Spinal cord (tissue), 10 donors: ENCODE results near the gene CTIF. TPM values are rescaled to one million over a fixed set of nuclear protein-coding genes. Genes with fewer than 3 reads are reported as not detected.

Source experiments
- DNase-seq, 6 donors: peaks; one replicate each; pipeline versions ENCODE4 v3.0.0 to v3.0.0-alpha.2; 2013 to 2015; ENCODE audit warnings: low spot score in 6 of 6, low read depth in 4 of 6
- H3K27ac ChIP-seq: one replicate; pipeline ENCODE4 v1.5.1; 2013; ENCODE audit warnings: low read depth, low read length, control low read depth
- H3K27me3 ChIP-seq: one replicate; pipeline ENCODE4 v1.6.1; 2013; ENCODE audit warnings: low read length; ENCODE audit not compliant: control insufficient read depth, insufficient read depth
- H3K36me3 ChIP-seq: one replicate; pipeline ENCODE4 v1.6.1; 2013; ENCODE audit warnings: low read length; ENCODE audit not compliant: control insufficient read depth, insufficient read depth
- H3K4me1 ChIP-seq: one replicate; pipeline ENCODE4 v1.6.1; 2013; ENCODE audit warnings: low read length; ENCODE audit not compliant: control insufficient read depth, insufficient read depth
- H3K4me3 ChIP-seq: one replicate; pipeline ENCODE4 v1.5.1; 2013; ENCODE audit warnings: low read depth, low read length, control low read depth
- H3K9me3 ChIP-seq: one replicate; pipeline ENCODE4 v1.6.1; 2013; ENCODE audit warnings: low read length; ENCODE audit not compliant: control insufficient read depth, insufficient read depth
- WGBS: methylation state at CpG from one replicate; pipeline ENCODE4 v1.1.5; 2013; ENCODE audit warnings: missing lambda C conversion rate; ENCODE audit not compliant: insufficient coverage; 5-methylcytosine and 5-hydroxymethylcytosine counted together
- polyA plus RNA-seq, 2 donors: library from polyadenylated mRNA; unstranded; fragments of 120-200 nt; gene quantifications; one replicate each; pipeline ENCODE4 v1.2.1, GENCODE V29; 2013; ENCODE audit not compliant: insufficient read length in 2 of 2
- total RNA-seq, 2 donors: library from RNA; depleted of rRNA in 1 of 2; stranded (reverse); fragments of 120-200 nt in 1 of 2; fragments of >200 nt in 1 of 2; gene quantifications; one replicate each; pipeline versions ENCODE4 v1.2.3 to v1.2.4, GENCODE V29; 2013 to 2014
- donor health status: healthy.

Gene CTIF
- total and polyA plus RNA-seq, 4 donors: 32.5 to 106 (median 72.6) TPM

DNA sequence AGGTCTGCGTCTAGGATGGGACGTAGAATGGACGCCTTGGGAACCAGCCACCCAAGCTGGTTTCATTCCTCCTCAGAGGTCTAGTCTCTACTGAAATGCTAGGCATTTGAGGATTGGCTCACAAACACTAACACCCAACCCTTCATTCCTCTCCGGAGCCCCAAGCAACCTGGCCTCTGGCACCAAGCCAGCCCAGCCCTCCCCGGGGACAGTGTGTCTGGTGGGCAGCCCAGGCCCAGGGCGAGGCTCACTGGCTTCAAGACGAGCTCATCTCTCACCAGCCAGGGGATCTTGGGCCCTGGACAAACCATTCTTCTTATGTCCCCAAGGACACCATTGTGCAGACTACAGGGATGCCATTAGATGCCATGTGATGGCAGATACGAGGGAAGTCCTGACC lies 182.5 kb downstream of the CTIF start:
- WGBS: 49% methylated on average over 7 of the region's 8 CpGs
- H3K4me1 ChIP-seq: peaks cover 33% of the 10 kb centered on the region
- H3K9me3 ChIP-seq: no peaks in the 10 kb centered on the region
- H3K27me3 ChIP-seq: no peaks in the 10 kb centered on the region
- no peak overlapping the region for H3K4me3 ChIP-seq
- no peak for DNase-seq
- H3K27ac ChIP-seq: no peak overlapping the region
- H3K36me3 ChIP-seq: peaks cover 24% of the 10 kb centered on the region

DNA sequence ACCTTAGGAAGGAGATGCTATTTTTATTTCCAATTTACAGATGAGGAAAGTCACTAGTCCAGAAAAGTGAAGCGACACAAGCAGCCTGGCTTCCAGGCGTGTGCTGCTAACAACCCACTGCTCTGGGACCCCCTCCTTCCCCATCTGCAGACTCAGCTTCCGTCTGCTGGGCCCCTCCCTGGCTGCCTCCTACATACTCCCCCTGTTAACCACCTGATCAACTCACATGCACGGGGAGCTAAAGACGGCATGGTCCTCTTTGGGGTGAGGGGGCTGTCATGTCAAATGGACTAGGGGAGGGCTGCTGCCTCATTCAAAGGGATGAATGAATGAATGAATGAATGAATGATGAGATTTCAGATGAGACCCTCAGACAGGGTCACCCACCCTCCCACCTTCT lies 184.2 kb downstream of the CTIF start:
- no peaks in the 10 kb centered on the region for H3K27me3 ChIP-seq
- H3K4me1 ChIP-seq: peaks cover 26% of the 10 kb centered on the region
- H3K27ac ChIP-seq: no peak overlapping the region
- WGBS: 100% methylated on average over 2 of the region's 5 CpGs
- peaks cover 24% of the 10 kb centered on the region for H3K36me3 ChIP-seq
- no peak for DNase-seq
- H3K4me3 ChIP-seq: no peak overlapping the region
- no peaks in the 10 kb centered on the region for H3K9me3 ChIP-seq

GRCh38 chr18:48723837-48724236 lies 185.0 kb downstream of the CTIF start:
- DNase-seq: peak in 1 of 6 donors; percentile 52

GRCh38 chr18:48724442-48724841 lies 185.6 kb downstream of the CTIF start:
- no peak for DNase-seq
- Histone ChIP-seq H3K4me3 (no peak overlapping the region), H3K27ac (no peak overlapping the region), H3K36me3 (peaks cover 21% of the 10 kb centered on the region), H3K9me3 (no peaks in the 10 kb centered on the region), H3K4me1 (peaks cover 29% of the 10 kb centered on the region), H3K27me3 (no peaks in the 10 kb centered on the region)
- WGBS: 88% methylated on average over 2 of the region's 4 CpGs

More at GRCh38 chr18:48723837-48724236, 185.0 kb downstream of the CTIF start:
- Histone ChIP-seq H3K4me1 (peaks cover 29% of the 10 kb centered on the region), H3K36me3 (peaks cover 21% of the 10 kb centered on the region), H3K4me3 (no peak overlapping the region), H3K27me3 (no peaks in the 10 kb centered on the region), H3K27ac (no peak overlapping the region), H3K9me3 (no peaks in the 10 kb centered on the region)
- 100% methylated on average over 2 of the region's 2 CpGs for WGBS

GRCh38 chr18:48724939-48725338 lies 186.1 kb downstream of the CTIF start:
- H3K36me3 ChIP-seq: peaks cover 22% of the 10 kb centered on the region
- DNase-seq: no peak
- no peaks in the 10 kb centered on the region for H3K27me3 ChIP-seq
- H3K4me3 ChIP-seq: no peak overlapping the region
- peaks cover 29% of the 10 kb centered on the region for H3K4me1 ChIP-seq
- no peaks in the 10 kb centered on the region for H3K9me3 ChIP-seq
- H3K27ac ChIP-seq: no peak overlapping the region
- 74% methylated on average over 4 of the region's 5 CpGs for WGBS

- Histone ChIP-seq H3K4me3 (no peak overlapping the region), H3K9me3 (no peaks in the 10 kb centered on the region), H3K27ac (no peak overlapping the region), H3K36me3 (peaks cover 26% of the 10 kb centered on the region), H3K27me3 (no peaks in the 10 kb centered on the region), H3K4me1 (peaks cover 23% of the 10 kb centered on the region)
- WGBS: no CpG with 5 or more reads among the region's 3 CpGs
- no peak for DNase-seq
Measured at GRCh38 chr18:48725562-48725961, 186.7 kb downstream of the CTIF start.

DNA sequence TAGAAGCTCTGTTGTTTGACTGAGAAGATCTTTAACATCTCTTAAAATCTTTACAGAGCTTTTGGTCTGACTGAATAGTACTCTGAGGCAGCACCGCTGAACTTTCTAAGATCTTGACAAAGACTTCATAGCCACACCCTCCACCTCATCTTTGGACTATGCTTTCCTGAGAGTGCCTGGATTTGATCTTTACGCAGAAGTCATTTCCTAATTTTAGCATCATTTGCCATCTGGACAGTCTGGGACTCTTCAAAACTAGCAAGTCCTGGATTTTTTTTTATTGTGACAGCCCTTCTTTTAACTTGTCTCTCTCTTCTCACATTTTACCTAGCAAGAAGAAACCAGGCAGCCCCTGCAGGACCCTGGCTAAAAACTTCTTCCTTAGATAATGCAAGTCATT lies 188.8 kb downstream of the CTIF start:
- no peak overlapping the region for H3K4me3 ChIP-seq
- no peaks in the 10 kb centered on the region for H3K9me3 ChIP-seq
- H3K4me1 ChIP-seq: peaks cover 18% of the 10 kb centered on the region
- DNase-seq: no peak
- peaks cover 15% of the 10 kb centered on the region for H3K36me3 ChIP-seq
- 84% methylated on average over 2 of the region's 2 CpGs for WGBS
- no peak overlapping the region for H3K27ac ChIP-seq
- no peaks in the 10 kb centered on the region for H3K27me3 ChIP-seq

GRCh38 chr18:48728204-48728833 lies 189.5 kb downstream of the CTIF start:
- no peak for DNase-seq
- H3K27me3 ChIP-seq: no peaks in the 10 kb centered on the region
- H3K9me3 ChIP-seq: no peaks in the 10 kb centered on the region
- peaks cover 15% of the 10 kb centered on the region for H3K36me3 ChIP-seq
- 83% methylated on average over 5 of the region's 6 CpGs for WGBS
- H3K27ac ChIP-seq: no peak overlapping the region
- peaks cover 21% of the 10 kb centered on the region for H3K4me1 ChIP-seq
- H3K4me3 ChIP-seq: no peak overlapping the region

- no peaks in the 10 kb centered on the region for H3K27me3 ChIP-seq
Measured at GRCh38 chr18:48729404-48729803, 190.6 kb downstream of the CTIF start.

GRCh38 chr18:48730010-48730409 lies 191.2 kb downstream of the CTIF start:
- 85% methylated on average over 10 of the region's 12 CpGs for WGBS
- peaks cover 35% of the 10 kb centered on the region for H3K4me1 ChIP-seq
- no peak overlapping the region for H3K27ac ChIP-seq
- H3K9me3 ChIP-seq: no peaks in the 10 kb centered on the region
- no peak overlapping the region for H3K4me3 ChIP-seq
- peaks cover 9% of the 10 kb centered on the region for H3K36me3 ChIP-seq
- DNase-seq: no peak
- no peaks in the 10 kb centered on the region for H3K27me3 ChIP-seq

More at GRCh38 chr18:48729404-48729803, 190.6 kb downstream of the CTIF start:
- H3K36me3 ChIP-seq: peaks cover 13% of the 10 kb centered on the region
- H3K4me1 ChIP-seq: peaks cover 32% of the 10 kb centered on the region
- no peak overlapping the region for H3K4me3 ChIP-seq
- 64% methylated on average over 6 of the region's 8 CpGs for WGBS
- no peak overlapping the region for H3K27ac ChIP-seq
- no peaks in the 10 kb centered on the region for H3K9me3 ChIP-seq
- DNase-seq: no peak
